GM12874 (cell line): Measurements from ENCODE around the gene EFCC1.

ENCODE experiments used
- CTCF ChIP-seq: IDR thresholded peaks from 2 replicates; pipeline ENCODE4 v1.5.1; 2011; ENCODE audit warnings: low read depth, mild to moderate bottlenecking, control low read depth, low read length, moderate library complexity; ENCODE audit not compliant: insufficient read depth

EFCC1 gene

GRCh38 chr3:129003578-129004112, 2.5 kb downstream of the EFCC1 start:
- TF ChIP-seq CTCF, result 0 out of 2 replicates have a peak, but pooled peaks have one; percentile 18

GRCh38 chr3:129004639-129005295, 3.7 kb downstream of the EFCC1 start:
- no peak for TF ChIP-seq CTCF

DNA sequence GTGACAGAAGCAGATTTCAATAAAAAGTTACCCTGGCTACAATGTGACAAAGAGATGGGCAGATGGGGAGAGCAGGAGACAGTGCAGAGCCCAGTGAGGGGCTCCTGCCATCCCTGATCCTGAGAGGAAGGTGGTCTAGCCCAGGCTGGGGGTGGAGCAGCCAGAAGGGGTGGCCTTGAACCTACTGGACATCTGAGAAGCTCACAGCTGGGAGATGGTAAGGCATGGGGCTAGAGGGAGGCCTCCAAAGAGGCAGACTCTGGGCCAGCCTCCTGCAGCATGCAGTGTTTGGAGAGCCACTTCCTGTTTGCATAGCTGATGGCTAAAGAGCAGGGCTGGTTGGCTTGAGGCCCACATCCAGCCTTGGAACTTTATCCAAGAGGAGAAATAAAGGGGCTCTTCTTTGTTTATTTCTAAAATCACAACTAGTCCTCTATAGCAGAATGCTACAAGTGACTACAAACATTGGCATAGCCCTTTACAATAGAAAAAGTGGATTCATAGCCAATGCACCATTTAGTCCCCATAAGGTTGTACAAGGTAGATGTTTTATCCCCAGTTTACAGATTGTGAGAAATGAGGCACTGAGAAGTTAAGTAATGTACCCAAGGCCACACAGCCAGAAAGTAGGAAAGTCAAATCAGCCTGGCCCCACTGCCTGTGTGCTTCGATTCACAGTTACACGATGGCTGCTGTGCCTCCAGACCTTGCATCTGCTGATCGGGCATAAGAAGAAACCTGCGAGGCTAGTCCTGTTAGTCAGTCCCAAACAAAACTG, 4.6 kb downstream of the EFCC1 start:
- no peak for TF ChIP-seq CTCF

- TF ChIP-seq CTCF, result no peak
Measured at GRCh38 chr3:129006864-129007263, 5.8 kb downstream of the EFCC1 start.

DNA sequence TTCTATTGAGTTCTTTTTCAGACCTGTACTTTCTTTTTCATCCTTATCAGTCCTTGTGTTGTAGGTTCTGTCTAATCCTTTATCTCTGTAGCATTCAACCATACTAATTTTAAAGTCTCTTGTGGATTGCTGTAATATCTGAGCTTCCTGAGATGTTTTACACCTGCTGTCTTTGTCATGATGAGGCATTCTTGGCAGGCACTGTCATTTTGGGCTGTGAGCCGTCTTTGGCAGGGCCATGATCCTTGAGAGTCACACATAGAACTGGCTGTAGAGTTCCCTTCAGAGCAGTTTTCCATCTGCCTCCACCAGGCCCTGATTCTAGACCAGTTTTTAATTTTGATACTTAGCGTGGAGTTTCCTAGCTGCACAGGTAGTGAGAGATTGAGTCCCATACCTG, 6.7 kb downstream of the EFCC1 start:
- TF ChIP-seq CTCF, result no peak

- TF ChIP-seq CTCF, result no peak
Measured at GRCh38 chr3:129009266-129009665, 8.2 kb downstream of the EFCC1 start.

GRCh38 chr3:129010310-129010956, 9.3 kb downstream of the EFCC1 start:
- TF ChIP-seq CTCF, result no peak
